Stimulated activated CD4-positive, alpha-beta T cell treated with anti-CD3 and anti-CD28 coated beads, Interleukin-4, amount 100 ng/mL, for 1 hour (primary cell): ENCODE measurements around the gene MTM1.

ENCODE experiments used
- DNase-seq: peaks from one replicate; pipeline ENCODE4 v3.0.0-alpha.2; 2020

Gene MTM1

GRCh38 chrX:150610043-150610442 lies 41.6 kb downstream of the MTM1 start:
- no peak for DNase-seq

GRCh38 chrX:150610446-150610845 lies 42.0 kb downstream of the MTM1 start:
- DNase-seq = no peak

GRCh38 chrX:150615356-150615755 lies 46.9 kb downstream of the MTM1 start:
- no peak for DNase-seq

GRCh38 chrX:150616179-150616862 lies 47.9 kb downstream of the MTM1 start:
- DNase-seq = no peak

GRCh38 chrX:150616863-150617198 lies 48.4 kb downstream of the MTM1 start:
- no peak for DNase-seq

- no peak for DNase-seq
These were observed 53.2 kb downstream of the MTM1 start for GRCh38 chrX:150621652-150622051.

- DNase-seq = no peak
These were observed 55.2 kb downstream of the MTM1 start for GRCh38 chrX:150623583-150623982.

GRCh38 chrX:150625097-150625496 lies 56.7 kb downstream of the MTM1 start:
- DNase-seq = no peak

GRCh38 chrX:150625875-150626274 lies 57.5 kb downstream of the MTM1 start:
- no peak for DNase-seq

GRCh38 chrX:150627957-150628356 lies 59.5 kb downstream of the MTM1 start:
- no peak for DNase-seq

GRCh38 chrX:150635952-150636351 lies 67.5 kb downstream of the MTM1 start:
- no peak for DNase-seq

- DNase-seq = no peak
These were observed 74.0 kb downstream of the MTM1 start for GRCh38 chrX:150642423-150642822.

- DNase-seq = no peak
These were observed 74.8 kb downstream of the MTM1 start for GRCh38 chrX:150643271-150643670.

GRCh38 chrX:150643958-150644357 lies 75.5 kb downstream of the MTM1 start:
- no peak for DNase-seq

GRCh38 chrX:150644422-150644821 lies 76.0 kb downstream of the MTM1 start:
- no peak for DNase-seq

GRCh38 chrX:150647331-150647730 lies 78.9 kb downstream of the MTM1 start:
- no peak for DNase-seq

- no peak for DNase-seq
These were observed 80.0 kb downstream of the MTM1 start for GRCh38 chrX:150648296-150648940.

GRCh38 chrX:150649096-150649870 lies 80.9 kb downstream of the MTM1 start:
- no peak for DNase-seq

GRCh38 chrX:150651906-150652305 lies 83.5 kb downstream of the MTM1 start:
- no peak for DNase-seq

GRCh38 chrX:150655788-150656187 lies 87.4 kb downstream of the MTM1 start:
- no peak for DNase-seq

- DNase-seq = no peak
These were observed 94.7 kb downstream of the MTM1 start for GRCh38 chrX:150663073-150663472.

GRCh38 chrX:150664290-150664689 lies 95.9 kb downstream of the MTM1 start:
- no peak for DNase-seq

- DNase-seq = no peak
These were observed 107.8 kb downstream of the MTM1 start for GRCh38 chrX:150676221-150676620.

GRCh38 chrX:150680974-150681373 lies 112.6 kb downstream of the MTM1 start:
- no peak for DNase-seq
